GM21723 (cell line): Measurements from ENCODE around the gene GABRB1.
A peak's percentile ranks its signal among the peaks of the same experiment; 100 is the strongest.
"Not testable (repeated sequence)": the region's sequence is repeated elsewhere in the genome, so short reads cannot be mapped to it uniquely, and the experiment has no call there.

Source experiments
- ATAC-seq: cut with Tn5 transposase; IDR thresholded peaks from one replicate; pipeline ENCODE4 v1.9.1; 2021; ENCODE audit warnings: mild to moderate bottlenecking, moderate library complexity; ENCODE audit not compliant: unreplicated experiment

Gene GABRB1

DNA sequence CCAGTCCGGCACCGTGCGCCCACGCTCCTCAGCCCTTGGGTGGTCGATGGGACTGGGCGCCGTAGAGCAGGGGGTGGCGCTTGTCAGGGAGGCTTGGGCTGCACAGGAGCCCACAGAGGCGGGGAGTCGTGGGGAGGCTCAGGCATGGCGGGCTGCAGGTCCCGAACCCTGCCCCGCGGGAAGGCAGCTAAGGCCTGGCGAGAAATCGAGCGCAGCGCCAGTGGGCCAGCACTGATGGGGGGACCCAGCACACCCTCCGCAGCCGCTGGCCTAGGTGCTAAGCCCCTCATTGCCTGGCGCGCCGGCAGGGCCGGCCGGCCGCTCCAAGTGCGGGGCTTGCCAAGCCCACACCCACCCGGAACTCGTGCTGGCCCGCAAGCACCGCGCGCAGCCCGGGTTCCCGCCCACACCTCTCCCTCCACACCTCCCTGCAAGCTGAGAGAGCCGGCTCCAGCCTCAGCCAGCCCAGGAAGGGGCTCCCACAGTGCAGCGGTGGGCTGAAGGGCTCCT, 346.7 kb downstream of the GABRB1 start:
- ATAC-seq = not testable (repeated sequence)

DNA sequence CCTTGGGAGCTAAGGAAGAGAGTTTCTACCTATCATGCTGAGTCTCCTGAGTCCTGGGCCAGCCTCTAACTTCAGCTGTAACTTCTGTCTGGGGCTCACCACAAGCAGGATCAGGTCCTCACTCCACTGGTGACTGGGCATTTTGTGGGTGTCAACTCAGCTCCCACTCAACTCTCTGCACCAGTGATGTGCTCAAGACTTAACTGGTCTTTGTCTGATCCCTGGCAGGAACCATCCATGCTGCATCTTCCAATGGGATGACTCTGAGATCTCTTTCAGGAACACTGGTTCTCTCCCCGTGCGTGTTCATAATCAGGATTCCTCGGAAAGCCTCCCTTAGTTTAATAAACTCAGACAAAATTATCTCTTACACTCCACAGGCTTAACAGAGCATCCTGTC, 349.8 kb downstream of the GABRB1 start:
- ATAC-seq = no peak

DNA sequence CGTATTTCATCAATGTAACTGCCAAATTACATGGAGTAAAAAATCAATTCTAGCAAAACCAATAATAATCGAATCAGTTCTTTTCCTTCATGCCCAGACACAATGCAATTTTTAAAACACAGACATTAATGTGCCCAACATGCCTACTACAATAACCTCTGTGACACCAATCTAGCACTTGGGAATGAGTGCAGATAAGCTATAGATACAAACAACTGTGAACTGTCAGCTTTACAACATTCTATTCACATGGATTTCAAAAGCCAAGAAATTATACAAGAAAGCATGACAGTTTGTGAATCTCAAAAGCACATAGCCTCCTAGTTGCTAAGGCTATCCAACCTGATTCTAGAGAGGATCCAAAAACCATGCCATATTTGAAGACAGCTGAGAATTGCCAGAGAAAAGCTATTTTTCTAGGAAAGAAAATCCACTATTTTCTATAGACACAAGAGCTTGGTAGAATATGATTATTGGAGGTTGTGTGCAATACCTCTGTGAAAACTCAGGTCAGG, 351.5 kb downstream of the GABRB1 start:
- no peak for ATAC-seq

DNA sequence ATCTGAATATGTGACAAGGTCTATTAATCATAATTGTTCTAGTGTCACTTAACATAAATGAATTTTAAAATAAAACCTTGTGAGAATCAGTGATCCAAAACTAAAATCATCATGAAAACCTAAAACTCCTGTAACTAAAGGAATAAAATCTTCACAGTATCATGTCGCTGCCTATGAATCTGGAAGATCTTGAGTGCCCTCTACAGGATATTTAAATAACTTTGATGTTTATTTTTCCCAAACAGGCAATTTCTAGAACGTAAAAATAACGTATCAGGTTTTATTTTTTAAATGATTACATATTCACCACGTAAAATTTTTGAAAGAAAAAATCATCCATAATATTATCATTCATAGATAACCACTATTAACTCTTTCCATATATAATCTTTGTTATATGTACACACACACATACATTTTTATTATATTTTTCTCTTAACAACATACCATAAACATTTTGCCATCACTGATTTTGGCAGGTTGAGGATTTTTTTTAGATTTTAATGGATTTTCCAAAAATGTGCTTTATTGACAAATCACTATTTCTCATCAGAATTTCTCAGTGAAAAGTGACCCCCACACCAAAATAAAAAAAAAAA, 352.6 kb downstream of the GABRB1 start:
- no peak for ATAC-seq

DNA sequence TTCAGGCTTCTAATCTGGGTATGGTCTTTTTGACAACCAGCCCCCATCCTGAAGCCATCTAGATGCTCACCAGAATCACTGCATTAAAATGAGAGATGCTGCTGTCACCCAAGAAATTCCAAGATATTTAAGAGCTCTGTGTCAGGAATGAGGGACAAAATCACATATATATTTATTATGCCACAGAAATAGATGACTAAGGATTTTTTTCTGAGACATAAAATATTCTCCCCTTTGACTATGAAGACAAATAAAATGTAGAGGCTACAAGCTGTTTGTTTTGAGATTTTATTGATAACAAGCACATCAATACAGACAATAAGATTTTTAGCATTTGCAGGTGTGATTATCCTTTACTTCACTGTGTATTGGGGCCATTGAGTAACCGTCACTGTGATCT, 354.8 kb downstream of the GABRB1 start:
- ATAC-seq = no peak

GRCh38 chr4:47386561-47387235, 355.3 kb downstream of the GABRB1 start:
- no peak for ATAC-seq

- no peak for ATAC-seq
These were observed 359.2 kb downstream of the GABRB1 start for GRCh38 chr4:47390428-47391125.

DNA sequence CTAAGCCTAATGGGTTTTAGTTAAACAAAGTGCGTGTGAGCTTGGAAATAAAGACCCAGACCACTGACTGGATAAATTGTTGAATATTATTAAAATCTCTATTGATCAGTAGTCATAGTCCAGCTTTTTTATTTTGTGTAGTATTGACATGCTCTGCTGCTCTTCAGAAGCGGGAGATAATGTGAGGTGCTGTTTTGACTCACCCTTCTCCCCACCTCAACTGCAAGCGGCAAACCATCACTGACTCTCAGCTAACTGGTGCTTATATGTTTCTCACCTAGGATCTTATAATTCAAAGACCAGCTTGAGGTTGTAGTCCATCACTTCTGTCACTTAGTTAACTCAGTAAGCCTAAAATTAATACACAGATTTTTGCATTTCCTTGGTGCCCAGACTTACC, 359.9 kb downstream of the GABRB1 start:
- no peak for ATAC-seq

- no peak for ATAC-seq
These were observed 375.0 kb downstream of the GABRB1 start for GRCh38 chr4:47406408-47406807.

- no peak for ATAC-seq
These were observed 378.9 kb downstream of the GABRB1 start for GRCh38 chr4:47410271-47410670.

DNA sequence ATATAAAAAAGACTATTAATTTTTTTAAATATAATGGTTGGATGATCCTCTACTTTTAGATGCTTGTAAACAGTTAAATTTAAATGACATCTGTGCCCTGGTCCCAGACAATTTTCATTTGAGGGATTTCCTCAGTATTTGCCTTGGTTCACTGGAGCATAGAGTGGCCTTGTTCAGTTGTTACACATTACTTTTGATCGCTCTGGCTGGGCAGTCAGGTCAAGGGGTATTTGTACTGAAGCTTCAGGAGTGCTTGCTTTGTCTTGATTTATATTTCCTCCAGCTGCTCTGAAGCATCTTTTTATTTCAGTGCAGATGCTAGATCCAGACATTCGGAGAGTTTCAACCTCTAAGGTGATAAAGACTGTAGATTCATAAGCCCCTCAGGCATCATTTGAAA, 382.2 kb downstream of the GABRB1 start:
- no peak for ATAC-seq

DNA sequence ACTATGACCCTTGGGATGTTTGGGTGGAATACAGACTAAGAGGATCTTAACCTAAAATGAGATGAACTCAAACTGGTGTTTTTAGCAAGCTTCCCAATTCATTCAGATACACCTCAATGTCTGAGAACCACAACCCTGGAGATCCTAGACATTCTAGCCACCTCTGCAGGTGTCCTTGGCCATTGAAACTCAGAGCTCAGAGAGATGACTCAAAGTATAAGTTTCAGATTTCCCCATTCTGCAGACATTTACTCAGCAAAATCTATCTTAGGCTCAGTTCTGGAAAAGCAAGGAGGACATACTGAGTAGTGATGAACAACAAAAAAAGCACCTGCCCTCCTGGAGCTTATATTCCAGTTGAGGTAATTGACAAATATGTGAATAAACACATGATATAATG, 384.4 kb downstream of the GABRB1 start:
- peak; percentile 51 for ATAC-seq

- ATAC-seq = no peak
These were observed 386.8 kb downstream of the GABRB1 start for GRCh38 chr4:47418147-47418546.

DNA sequence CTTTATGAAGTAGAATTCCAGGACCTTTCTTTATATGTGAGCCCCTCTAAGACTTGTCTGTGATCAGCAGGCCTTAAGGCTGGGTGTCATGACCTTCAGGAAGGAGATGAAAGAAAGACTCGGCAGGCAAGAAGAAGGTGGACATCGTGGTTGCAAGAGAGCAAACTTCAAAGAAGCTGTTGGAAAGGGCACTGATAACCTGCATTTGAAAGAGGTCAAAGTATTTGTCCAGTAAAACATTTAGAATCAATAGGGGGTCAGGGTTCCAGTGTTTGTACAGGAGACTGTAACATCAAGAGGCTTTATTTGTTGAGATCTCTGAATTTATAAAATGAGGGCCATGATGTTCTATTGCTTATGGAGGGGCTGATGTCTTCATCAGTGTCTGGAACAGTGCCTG, 387.9 kb downstream of the GABRB1 start:
- no peak for ATAC-seq

DNA sequence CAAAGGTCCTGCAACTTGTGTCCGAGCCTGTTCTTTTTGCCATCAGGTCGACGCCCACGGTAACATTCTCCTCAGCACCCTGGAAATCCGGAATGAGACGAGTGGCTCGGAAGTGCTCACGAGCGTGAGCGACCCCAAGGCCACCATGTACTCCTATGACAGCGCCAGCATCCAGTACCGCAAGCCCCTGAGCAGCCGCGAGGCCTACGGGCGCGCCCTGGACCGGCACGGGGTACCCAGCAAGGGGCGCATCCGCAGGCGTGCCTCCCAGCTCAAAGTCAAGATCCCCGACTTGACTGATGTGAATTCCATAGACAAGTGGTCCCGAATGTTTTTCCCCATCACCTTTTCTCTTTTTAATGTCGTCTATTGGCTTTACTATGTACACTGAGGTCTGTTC, 394.3 kb downstream of the GABRB1 start:
- no peak for ATAC-seq

- ATAC-seq = no peak
These were observed 396.6 kb downstream of the GABRB1 start for GRCh38 chr4:47427935-47428334.

GRCh38 chr4:47432749-47433148, 401.4 kb downstream of the GABRB1 start:
- no peak for ATAC-seq

DNA sequence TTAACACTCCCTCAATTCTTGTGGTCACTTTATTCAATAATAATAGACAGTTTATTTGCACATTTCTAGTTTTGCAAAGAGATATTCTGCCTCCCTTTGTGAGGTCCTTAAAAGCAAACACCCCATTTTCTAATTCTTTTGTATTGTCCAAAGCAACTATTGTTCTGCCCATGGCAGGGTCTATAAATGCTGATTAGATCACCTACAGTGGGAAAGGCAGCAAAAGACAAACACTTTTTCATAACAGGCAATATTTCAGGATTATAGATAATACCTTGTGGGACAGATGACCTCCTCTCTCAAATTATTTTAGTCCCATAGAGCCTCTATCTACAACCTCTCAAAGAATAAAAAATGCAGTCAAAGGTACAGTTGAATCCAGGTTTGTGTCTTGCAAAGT, 403.6 kb downstream of the GABRB1 start:
- no peak for ATAC-seq

DNA sequence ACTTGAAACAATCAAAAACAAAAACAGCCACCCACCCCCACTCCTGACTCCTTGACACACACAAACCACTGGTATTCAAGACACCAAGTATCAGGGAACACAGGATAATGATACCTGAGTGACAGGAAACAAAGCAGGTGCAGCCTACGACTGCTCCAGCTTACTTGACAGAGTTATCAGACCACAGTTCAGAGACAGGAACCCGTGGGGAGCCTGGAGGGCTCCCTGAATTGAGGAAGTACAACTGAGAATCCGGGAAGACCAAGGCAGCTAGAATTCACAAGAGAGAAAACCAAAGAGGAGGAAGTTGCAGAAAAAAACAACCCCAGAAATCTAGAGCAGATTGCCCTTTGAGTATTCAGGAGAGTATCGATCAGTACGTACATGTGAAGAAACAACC, 411.6 kb downstream of the GABRB1 start:
- ATAC-seq = peak; percentile 79

DNA sequence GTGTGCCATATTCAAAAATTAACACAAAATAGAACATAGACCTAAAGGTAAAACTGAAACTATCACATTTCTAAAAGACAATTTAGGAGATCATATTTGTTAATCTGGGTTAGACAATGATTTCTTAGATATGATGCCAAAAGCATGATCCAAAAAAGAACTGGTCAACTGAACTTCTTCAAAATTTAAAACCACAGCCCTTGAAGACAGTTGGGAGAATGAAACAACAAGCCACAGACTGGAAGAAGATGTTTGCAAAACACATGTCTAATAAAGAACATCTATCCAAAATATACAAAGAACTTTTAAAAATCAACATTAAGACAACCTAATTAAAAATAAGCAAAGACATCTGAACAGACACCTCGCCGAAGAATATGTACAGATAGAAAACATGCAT, 412.7 kb downstream of the GABRB1 start:
- no peak for ATAC-seq

DNA sequence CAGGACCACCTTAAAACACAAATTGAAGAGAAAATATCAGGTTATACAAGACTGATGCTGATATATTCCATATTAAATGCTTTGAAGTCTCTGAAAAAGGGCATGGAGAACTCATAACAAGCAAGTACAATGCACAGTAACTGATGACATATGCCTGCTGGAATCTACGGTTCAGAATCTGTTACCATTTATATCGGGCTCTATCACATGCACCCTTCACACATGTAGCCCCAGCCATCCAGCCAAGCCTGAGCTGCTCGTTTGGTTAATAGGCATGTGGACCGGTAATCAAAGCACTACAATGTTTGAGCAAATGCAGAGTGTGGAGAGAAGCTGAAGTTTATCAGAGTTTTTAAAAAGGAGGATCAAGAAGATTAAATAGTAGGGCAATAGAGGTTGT, 420.3 kb downstream of the GABRB1 start:
- no peak for ATAC-seq

DNA sequence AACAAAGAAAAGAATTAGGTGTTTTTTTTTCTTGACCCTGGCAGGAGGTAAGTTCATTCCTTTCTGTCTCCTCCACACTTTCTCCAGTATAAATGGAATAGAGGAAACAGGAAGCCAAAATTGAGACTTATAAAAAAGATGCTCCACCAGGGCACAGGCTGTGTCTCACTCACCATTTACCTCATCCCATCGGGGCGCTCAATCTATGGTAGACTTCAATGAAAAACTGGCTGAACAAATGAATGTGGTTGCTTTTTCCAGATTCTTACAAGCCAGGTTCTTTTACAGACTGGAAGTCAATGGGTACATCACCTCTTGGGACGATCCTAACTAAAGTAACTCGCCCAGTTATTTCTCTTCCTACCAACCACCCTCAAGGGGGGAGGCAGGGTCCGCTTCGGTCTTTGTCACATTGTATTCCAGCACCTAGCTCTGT, 431.4 kb downstream of the GABRB1 start:
- ATAC-seq = peak; percentile 34
